IMR-90 (cell line): ENCODE results near the gene CHD9. TPM values are rescaled to one million over a fixed set of nuclear protein-coding genes. Genes with fewer than 3 reads are reported as not detected.

ENCODE experiments used
- ATAC-seq: fragments of 200-7000 bp; cut with Tn5 transposase; 2 replicates; pipeline ENCODE4 v1.9.1; 2020; ENCODE audit warnings: low read depth, mild to moderate bottlenecking, moderate library complexity
- BruUV-seq: library from RNA; stranded (reverse); fragments of 400-500 nt; replicated peaks from 2 replicates; lab custom pipeline; 2021; lab: Mats Ljungman, UMichigan
- CTCF ChIA-PET: fragments of 300-600 bp; formaldehyde crosslinking; extraction: SDS; loops from one replicate; lab custom pipeline; 2021; ENCODE audit warnings: antibody characterized with exemption; lab: Yijun Ruan, JAX
- POLR2A ChIA-PET: fragments of 300-600 bp; sonication (Branson Sonifier 250); formaldehyde crosslinking; loops from one replicate; lab custom pipeline; 2022; ENCODE audit warnings: antibody characterized with exemption; ENCODE audit not compliant: unreplicated experiment; lab: Charles Lee
- DNase-seq: peaks from one replicate; pipeline ENCODE4 v3.0.0; 2013
- H2AFZ ChIP-seq: replicated peaks from 2 replicates; pipeline ENCODE3; 2013; ENCODE audit warnings: low read length, mild to moderate bottlenecking; ENCODE audit not compliant: poor library complexity
- H2AK5ac ChIP-seq: 2 replicates; pipeline ENCODE4 v1.6.1; 2013; ENCODE audit warnings: low read depth, low read length, inconsistent platforms
- H2AK9ac ChIP-seq: replicated peaks from 2 replicates; pipeline ENCODE3; 2013; ENCODE audit warnings: mild to moderate bottlenecking, low read depth, low read length, moderate library complexity; ENCODE audit not compliant: poor library complexity
- H2BK120ac ChIP-seq: 2 replicates; pipeline ENCODE4 v1.6.1; 2013; ENCODE audit warnings: low read depth, low read length, inconsistent platforms
- H2BK15ac ChIP-seq: 3 replicates; pipeline ENCODE4 v1.6.1; 2013; ENCODE audit warnings: low read depth, low read length, inconsistent platforms
- H2BK20ac ChIP-seq: 2 replicates; pipeline ENCODE4 v1.6.1; 2013; ENCODE audit warnings: low read depth, mild to moderate bottlenecking, inconsistent platforms, low read length, moderate library complexity
- H2BK5ac ChIP-seq: 2 replicates; pipeline ENCODE4 v1.6.1; 2013; ENCODE audit warnings: mild to moderate bottlenecking, low read depth, low read length, inconsistent platforms; ENCODE audit not compliant: poor library complexity, severe bottlenecking
- H3K14ac ChIP-seq: replicated peaks from 2 replicates; pipeline ENCODE4 v1.6.1; 2013; ENCODE audit warnings: low read depth, low read length, inconsistent platforms
- H3K18ac ChIP-seq: 2 replicates; pipeline ENCODE4 v1.6.1; 2013; ENCODE audit warnings: low read depth, low read length, control low read depth
- H3K23ac ChIP-seq: 2 replicates; pipeline ENCODE4 v1.6.1; 2013; ENCODE audit warnings: low read depth, low read length, inconsistent platforms
- H3K27ac ChIP-seq: 2 replicates; pipeline ENCODE4 v1.5.1; 2013; ENCODE audit warnings: mild to moderate bottlenecking, control low read depth, low read length; ENCODE audit not compliant: insufficient read depth
- H3K27me3 ChIP-seq: 2 replicates; pipeline ENCODE4 v1.6.1; 2013; ENCODE audit warnings: low read length; ENCODE audit not compliant: control insufficient read depth, insufficient read depth
- H3K36me3 ChIP-seq: 2 replicates; pipeline ENCODE4 v1.6.1; 2013; ENCODE audit warnings: low read length, mixed read lengths; ENCODE audit not compliant: control insufficient read depth, insufficient read depth
- H3K4ac ChIP-seq: 2 replicates; pipeline ENCODE4 v1.6.1; 2013; ENCODE audit warnings: low read depth, low read length, inconsistent platforms
- H3K4me1 ChIP-seq: 2 replicates; pipeline ENCODE4 v1.6.1; 2013; ENCODE audit warnings: low read length, mixed read lengths; ENCODE audit not compliant: control insufficient read depth, insufficient read depth
- H3K4me2 ChIP-seq: 2 replicates; pipeline ENCODE4 v1.6.1; 2013; ENCODE audit warnings: low read depth, mild to moderate bottlenecking, control low read depth, low read length, moderate library complexity
- H3K4me3 ChIP-seq: 2 replicates; pipeline ENCODE4 v1.5.1; 2013; ENCODE audit warnings: low read depth, mild to moderate bottlenecking, control low read depth, low read length, moderate library complexity; ENCODE audit not compliant: insufficient read depth
- H3K56ac ChIP-seq: 2 replicates; pipeline ENCODE4 v1.6.1; 2013; ENCODE audit warnings: low read length, inconsistent platforms; ENCODE audit not compliant: insufficient read depth; ENCODE audit errors: extremely low read depth
- H3K79me1 ChIP-seq, 2 experiments: 2 replicates each; pipeline ENCODE4 v1.6.1; 2013; ENCODE audit warnings: low read length in 2 of 2, inconsistent platforms in 1 of 2, low read depth in 1 of 2
- H3K9ac ChIP-seq: 2 replicates; pipeline ENCODE4 v1.6.1; 2013; ENCODE audit warnings: low read depth, low read length, control low read depth
- H3K9me1 ChIP-seq: 2 replicates; pipeline ENCODE4 v1.6.1; 2013; ENCODE audit warnings: low read length, inconsistent platforms; ENCODE audit not compliant: insufficient read depth
- H3K9me3 ChIP-seq: 2 replicates; pipeline ENCODE4 v1.6.1; 2013; ENCODE audit warnings: low read length; ENCODE audit not compliant: control insufficient read depth, insufficient read depth
- H4K20me1 ChIP-seq: 2 replicates; pipeline ENCODE4 v1.6.1; 2013; ENCODE audit warnings: low read length, inconsistent platforms; ENCODE audit not compliant: insufficient read depth
- H4K5ac ChIP-seq: 2 replicates; pipeline ENCODE4 v1.6.1; 2013; ENCODE audit warnings: mild to moderate bottlenecking, low read depth, low read length, control low read depth
- H4K8ac ChIP-seq, 2 experiments: 2 replicates each; pipeline ENCODE4 v1.6.1; 2013; ENCODE audit warnings: low read depth in 2 of 2, low read length in 2 of 2, control low read depth in 1 of 2, inconsistent platforms in 1 of 2
- H4K91ac ChIP-seq: 2 replicates; pipeline ENCODE4 v1.6.1; 2013; ENCODE audit warnings: low read depth, low read length, inconsistent platforms; ENCODE audit not compliant: insufficient read depth
- CEBPB ChIP-seq: IDR thresholded peaks from 2 replicates; pipeline ENCODE4 v1.6.1; 2012; ENCODE audit warnings: low read depth, low read length, improper control_type of control experiment
- CHD1 ChIP-seq: IDR thresholded peaks from 2 replicates; pipeline ENCODE4 v1.6.1; 2012; ENCODE audit warnings: low read depth, low read length, improper control_type of control experiment
- FOS ChIP-seq: fragments of 150-350 bp; IDR thresholded peaks from 2 replicates; pipeline ENCODE4 v1.6.1; 2016; ENCODE audit warnings: low read depth, low read length
- MAFK ChIP-seq: IDR thresholded peaks from 2 replicates; pipeline ENCODE4 v1.6.1; 2012; ENCODE audit warnings: low read depth, low read length, improper control_type of control experiment
- MAZ ChIP-seq: IDR thresholded peaks from 2 replicates; pipeline ENCODE4 v1.6.1; 2012; ENCODE audit warnings: low read depth, mild to moderate bottlenecking, low read length, improper control_type of control experiment, moderate library complexity, borderline replicate concordance
- MXI1 ChIP-seq: IDR thresholded peaks from 2 replicates; pipeline ENCODE4 v1.6.1; 2012; ENCODE audit warnings: low read depth, mild to moderate bottlenecking, low read length, moderate library complexity, borderline replicate concordance
- NFE2L2 ChIP-seq: fragments of 150-350 bp; IDR thresholded peaks from 2 replicates; pipeline ENCODE4 v1.6.1; 2016; ENCODE audit warnings: low read depth, mild to moderate bottlenecking, low read length
- POLR2A ChIP-seq: IDR thresholded peaks from 2 replicates; pipeline ENCODE4 v1.6.1; 2012; ENCODE audit warnings: mild to moderate bottlenecking, low read depth, low read length
- RCOR1 ChIP-seq: IDR thresholded peaks from 2 replicates; pipeline ENCODE4 v1.6.1; 2012; ENCODE audit warnings: mild to moderate bottlenecking, low read length, improper control_type of control experiment; ENCODE audit not compliant: insufficient replicate concordance
- RFX5 ChIP-seq: IDR thresholded peaks from 2 replicates; pipeline ENCODE4 v1.8.0; 2012; ENCODE audit warnings: low read depth, mild to moderate bottlenecking, low read length, moderate library complexity
- SMC3 ChIP-seq: fragments of 150-350 bp; IDR thresholded peaks from 2 replicates; pipeline ENCODE4 v1.6.1; 2016; ENCODE audit warnings: low read depth, mild to moderate bottlenecking, antibody characterized with exemption, low read length, moderate library complexity
- WGBS, 2 experiments: methylation state at CpG; one replicate each; pipeline versions ENCODE4 v1.1.5 to v1.1.7; 2013; ENCODE audit warnings: missing lambda C conversion rate in 2 of 2; ENCODE audit not compliant: insufficient read length in 1 of 2; ENCODE audit errors: extremely low coverage in 2 of 2; 5-methylcytosine and 5-hydroxymethylcytosine counted together
- dilution Hi-C: fragments of 300-500 bp; cut with HindIII; formaldehyde crosslinking; loops from one replicate; pipeline ENCODE4 v1.14.3; 2018; ENCODE audit warnings: low sequenced_read_pairs; ENCODE audit not compliant: unreplicated experiment
- in situ Hi-C: fragments of 300-500 bp; cut with MboI; formaldehyde crosslinking; loops from 3 replicates; pipeline ENCODE4 v1.14.3; 2019; ENCODE audit warnings: low sequenced_read_pairs, inconsistent platforms, mixed read lengths
- intact Hi-C: fragments of 100-400 bp; cut with micrococcal nuclease; formaldehyde crosslinking; loops from 2 replicates; pipeline ENCODE4 v1.10.0; 2022
- polyA plus RNA-seq, 3 experiments: library from polyadenylated mRNA; depleted of rRNA; stranded (reverse); fragments of >200 nt; gene quantifications; 2 replicates each; pipeline ENCODE4 v1.2.3, GENCODE V29; 2012; ENCODE audit warnings: low replicate concordance in 1 of 3
- total RNA-seq: library from RNA; depleted of rRNA; stranded (reverse); fragments of >200 nt; gene quantifications from 2 replicates; pipeline ENCODE4 v1.2.3, GENCODE V29; 2012
- TF ChIP-seq, protein P1 (sequence below): conservative IDR thresholded peaks from 2 replicates; pipeline ENCODE4 v1.5.1; 2012; ENCODE audit warnings: mild to moderate bottlenecking, low read depth, low read length, improper control_type of control experiment
- TF ChIP-seq, protein P2 (sequence below): fragments of 150-350 bp; IDR thresholded peaks from 2 replicates; pipeline ENCODE4 v1.6.1; 2016; ENCODE audit warnings: low read depth, mild to moderate bottlenecking, low read length, moderate library complexity, borderline replicate concordance

The CHD9 gene
- total and polyA plus RNA-seq, 2 of the 4 experiments (the other 2 are of a cell fraction) = 9.1 to 48.8 TPM

DNA sequence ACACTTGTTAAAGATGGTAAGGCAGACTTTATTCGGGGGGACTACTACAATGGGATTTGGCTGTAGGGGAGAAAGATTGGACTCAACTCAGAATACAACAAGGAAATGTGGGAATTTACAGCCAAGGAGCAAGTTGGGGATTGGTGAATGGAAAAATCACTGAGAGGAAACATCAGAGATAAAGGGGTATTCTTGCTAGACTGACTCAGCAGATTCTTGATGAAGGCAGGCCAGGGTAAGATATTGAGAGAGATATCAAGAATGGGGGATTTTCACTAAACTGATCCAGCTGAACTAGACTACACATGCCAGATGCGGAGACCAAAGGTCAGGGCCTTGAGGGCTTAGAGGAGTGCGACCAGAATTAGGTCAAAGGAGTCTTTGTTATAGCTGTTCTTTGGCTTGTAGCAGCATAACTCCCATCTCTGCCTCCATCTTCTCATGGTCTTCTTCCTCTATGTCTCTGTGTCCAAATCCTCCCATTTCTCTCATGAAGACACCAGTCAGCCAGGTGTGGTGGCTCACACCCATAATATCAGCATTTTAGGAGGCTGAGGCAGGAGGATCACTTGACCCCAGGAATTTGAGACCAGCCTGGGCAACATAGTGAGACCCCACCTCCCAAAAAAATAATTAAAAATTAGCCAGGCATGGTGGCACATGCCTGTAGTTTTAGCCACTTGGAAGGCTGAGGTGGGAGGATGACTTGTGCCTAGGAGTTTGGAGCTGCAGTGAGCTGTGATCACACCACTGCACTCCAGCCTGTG, 19.4 kb upstream of the CHD9 start:
- no peak overlapping the region for H4K8ac ChIP-seq
- no peak overlapping the region for H2AK5ac ChIP-seq
- H3K79me1 ChIP-seq = no peaks in the 10 kb centered on the region
- dilution Hi-C loops = no loop called here
- ChIA-PET CTCF (no interaction called here), POLR2A (no interaction called here)
- no peak for ATAC-seq
- H3K27ac ChIP-seq = no peak overlapping the region
- in situ Hi-C loops = no loop called here
- no peak overlapping the region for H3K4me2 ChIP-seq
- no peak overlapping the region for H2BK15ac ChIP-seq
- no peak overlapping the region for H4K5ac ChIP-seq
- no peak overlapping the region for H3K9ac ChIP-seq
- WGBS, 2 experiments = no CpG with 5 or more reads among the region's 3 CpGs
- no peaks in the 10 kb centered on the region for H3K27me3 ChIP-seq
- intact Hi-C loops = no loop called here
- H3K4me1 ChIP-seq = peaks cover 2% of the 10 kb centered on the region; the same call in 1 of the 2 replicates
- H3K36me3 ChIP-seq = no peaks in the 10 kb centered on the region
- H3K18ac ChIP-seq = no peak overlapping the region
- H2AK9ac ChIP-seq = no peak overlapping the region
- H3K14ac ChIP-seq = no peak overlapping the region
- no peak overlapping the region for H2AFZ ChIP-seq
- H4K20me1 ChIP-seq = no peaks in the 10 kb centered on the region
- no peak overlapping the region for H3K4ac ChIP-seq
- no peak for DNase-seq
- no peak overlapping the region for H2BK5ac ChIP-seq
- H3K9me3 ChIP-seq = peaks cover 3% of the 10 kb centered on the region; the same call in 1 of the 2 replicates
- no peak overlapping the region for H2BK120ac ChIP-seq
- no TSS peak for BruUV-seq
- no peak overlapping the region for H3K23ac ChIP-seq
- H3K4me3 ChIP-seq = no peak overlapping the region
- no peak overlapping the region for H3K56ac ChIP-seq
- no peaks in the 10 kb centered on the region for H3K9me1 ChIP-seq
- no peak overlapping the region for H2BK20ac ChIP-seq
- H4K91ac ChIP-seq = no peak overlapping the region
- TF ChIP-seq MXI1 (no peak), RFX5 (no peak), FOS (no peak), CHD1 (no peak), RCOR1 (no peak), CEBPB (no peak), SMC3 (no peak), POLR2A (no peak), NFE2L2 (0 out of 2 replicates have a peak, but pooled peaks have one; percentile 14), MAFK (peak; percentile 42), MAZ (no peak)
- TF ChIP-seq, protein P1, sequence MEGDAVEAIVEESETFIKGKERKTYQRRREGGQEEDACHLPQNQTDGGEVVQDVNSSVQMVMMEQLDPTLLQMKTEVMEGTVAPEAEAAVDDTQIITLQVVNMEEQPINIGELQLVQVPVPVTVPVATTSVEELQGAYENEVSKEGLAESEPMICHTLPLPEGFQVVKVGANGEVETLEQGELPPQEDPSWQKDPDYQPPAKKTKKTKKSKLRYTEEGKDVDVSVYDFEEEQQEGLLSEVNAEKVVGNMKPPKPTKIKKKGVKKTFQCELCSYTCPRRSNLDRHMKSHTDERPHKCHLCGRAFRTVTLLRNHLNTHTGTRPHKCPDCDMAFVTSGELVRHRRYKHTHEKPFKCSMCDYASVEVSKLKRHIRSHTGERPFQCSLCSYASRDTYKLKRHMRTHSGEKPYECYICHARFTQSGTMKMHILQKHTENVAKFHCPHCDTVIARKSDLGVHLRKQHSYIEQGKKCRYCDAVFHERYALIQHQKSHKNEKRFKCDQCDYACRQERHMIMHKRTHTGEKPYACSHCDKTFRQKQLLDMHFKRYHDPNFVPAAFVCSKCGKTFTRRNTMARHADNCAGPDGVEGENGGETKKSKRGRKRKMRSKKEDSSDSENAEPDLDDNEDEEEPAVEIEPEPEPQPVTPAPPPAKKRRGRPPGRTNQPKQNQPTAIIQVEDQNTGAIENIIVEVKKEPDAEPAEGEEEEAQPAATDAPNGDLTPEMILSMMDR = no peak
- TF ChIP-seq, protein P2, sequence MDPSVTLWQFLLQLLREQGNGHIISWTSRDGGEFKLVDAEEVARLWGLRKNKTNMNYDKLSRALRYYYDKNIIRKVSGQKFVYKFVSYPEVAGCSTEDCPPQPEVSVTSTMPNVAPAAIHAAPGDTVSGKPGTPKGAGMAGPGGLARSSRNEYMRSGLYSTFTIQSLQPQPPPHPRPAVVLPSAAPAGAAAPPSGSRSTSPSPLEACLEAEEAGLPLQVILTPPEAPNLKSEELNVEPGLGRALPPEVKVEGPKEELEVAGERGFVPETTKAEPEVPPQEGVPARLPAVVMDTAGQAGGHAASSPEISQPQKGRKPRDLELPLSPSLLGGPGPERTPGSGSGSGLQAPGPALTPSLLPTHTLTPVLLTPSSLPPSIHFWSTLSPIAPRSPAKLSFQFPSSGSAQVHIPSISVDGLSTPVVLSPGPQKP = no peak
